CD4-positive, alpha-beta memory T cell (primary cell): Measurements from ENCODE around the gene ALLC. TPM values are rescaled to one million over a fixed set of nuclear protein-coding genes. Genes with fewer than 3 reads are reported as not detected.
A peak's percentile ranks its signal among the peaks of the same experiment; 100 is the strongest.
"Not testable (repeated sequence)": the region's sequence is repeated elsewhere in the genome, so short reads cannot be mapped to it uniquely, and the experiment has no call there.

Source experiments
- CTCF ChIA-PET: fragments of 350-600 bp; sonication (Branson Sonifier 250); formaldehyde crosslinking; loops from one replicate; lab custom pipeline; 2021; ENCODE audit warnings: inconsistent platforms; ENCODE audit not compliant: partially characterized antibody; lab: Charles Lee
- POLR2A ChIA-PET: fragments of 350-600 bp; sonication (Branson Sonifier 250); formaldehyde crosslinking; loops from one replicate; lab custom pipeline; 2021; ENCODE audit not compliant: partially characterized antibody; lab: Charles Lee
- DNase-seq, 5 donors: peaks; one replicate each; pipeline versions ENCODE4 v3.0.0 to v3.0.0-alpha.2; 2020 to 2022; ENCODE audit warnings: mixed read lengths in 1 of 5
- H3K27ac ChIP-seq: one replicate; pipeline ENCODE4 v1.7.0; 2013; ENCODE audit warnings: low read depth, low read length
- H3K27me3 ChIP-seq: 2 replicates; pipeline ENCODE4 v1.7.0; 2013; ENCODE audit warnings: mild to moderate bottlenecking, low read length, moderate library complexity; ENCODE audit not compliant: insufficient read depth
- H3K36me3 ChIP-seq: 2 replicates; pipeline ENCODE4 v1.7.0; 2013; ENCODE audit warnings: mild to moderate bottlenecking, low read length, moderate library complexity; ENCODE audit not compliant: insufficient read depth
- H3K4me1 ChIP-seq: 2 replicates; pipeline ENCODE4 v1.7.0; 2013; ENCODE audit warnings: mild to moderate bottlenecking, low read length, moderate library complexity; ENCODE audit not compliant: insufficient read depth
- H3K4me3 ChIP-seq, 2 donors: one replicate each; pipeline ENCODE4 v1.7.0; 2013; ENCODE audit warnings: low read length in 2 of 2, mild to moderate bottlenecking in 1 of 2
- H3K9me3 ChIP-seq, 2 donors: one replicate each; pipeline ENCODE4 v1.7.0; 2013; ENCODE audit warnings: low read length in 2 of 2, control low read depth in 1 of 2; ENCODE audit not compliant: control insufficient read depth in 1 of 2
- H3K27ac Mint-ChIP-seq, 7 donors: one replicate each; pipeline ENCODE4 v1.8.0; 2020 to 2021; ENCODE audit warnings: mixed read lengths in 7 of 7, mild to moderate bottlenecking in 6 of 7, inconsistent platforms in 3 of 7, moderate library complexity in 3 of 7
- H3K27me3 Mint-ChIP-seq, 2 donors: one replicate each; pipeline ENCODE4 v1.8.0; 2020 to 2021; ENCODE audit warnings: mixed read lengths in 2 of 2
- H3K36me3 Mint-ChIP-seq, 2 donors: one replicate each; pipeline ENCODE4 v1.8.0; 2020 to 2021; ENCODE audit warnings: mixed read lengths in 2 of 2, inconsistent platforms in 1 of 2, mild to moderate bottlenecking in 1 of 2
- H3K4me1 Mint-ChIP-seq, 4 donors: one replicate each; pipeline ENCODE4 v1.8.0; 2020 to 2021; ENCODE audit warnings: mixed read lengths in 4 of 4, mild to moderate bottlenecking in 1 of 4
- H3K4me3 Mint-ChIP-seq, 8 donors: one replicate each; pipeline ENCODE4 v1.8.0; 2020 to 2021; ENCODE audit warnings: mixed read lengths in 8 of 8, mild to moderate bottlenecking in 7 of 8, moderate library complexity in 6 of 8, inconsistent platforms in 3 of 8
- H3K9me3 Mint-ChIP-seq, 8 donors: one replicate each; pipeline ENCODE4 v1.8.0; 2020 to 2021; ENCODE audit warnings: mixed read lengths in 8 of 8, mild to moderate bottlenecking in 5 of 8, inconsistent platforms in 3 of 8, moderate library complexity in 1 of 8
- intact Hi-C: fragments of 100-400 bp; cut with micrococcal nuclease; formaldehyde crosslinking; loops from one replicate; pipeline ENCODE4 v1.15.1; 2023
- polyA plus RNA-seq, 2 donors: library from polyadenylated mRNA; unstranded; fragments of 300-500 nt; fragmentation: Illumina TruSeq; gene quantifications; one replicate each; pipeline ENCODE4 v1.2.3, GENCODE V29; 2021
- total RNA-seq, 2 experiments: library from RNA; stranded (reverse); gene quantifications; one replicate each; pipeline ENCODE4 v1.2.3, GENCODE V29; 2021

ALLC gene
- total and polyA plus RNA-seq, 4 experiments from 2014 or later: not detected

GRCh38 chr2:3656762-3657721 is 958 bp upstream of the ALLC start:
- intact Hi-C loops: no loop called here
- no peaks in the 10 kb centered on the region for H3K27me3 Mint-ChIP-seq

DNA sequence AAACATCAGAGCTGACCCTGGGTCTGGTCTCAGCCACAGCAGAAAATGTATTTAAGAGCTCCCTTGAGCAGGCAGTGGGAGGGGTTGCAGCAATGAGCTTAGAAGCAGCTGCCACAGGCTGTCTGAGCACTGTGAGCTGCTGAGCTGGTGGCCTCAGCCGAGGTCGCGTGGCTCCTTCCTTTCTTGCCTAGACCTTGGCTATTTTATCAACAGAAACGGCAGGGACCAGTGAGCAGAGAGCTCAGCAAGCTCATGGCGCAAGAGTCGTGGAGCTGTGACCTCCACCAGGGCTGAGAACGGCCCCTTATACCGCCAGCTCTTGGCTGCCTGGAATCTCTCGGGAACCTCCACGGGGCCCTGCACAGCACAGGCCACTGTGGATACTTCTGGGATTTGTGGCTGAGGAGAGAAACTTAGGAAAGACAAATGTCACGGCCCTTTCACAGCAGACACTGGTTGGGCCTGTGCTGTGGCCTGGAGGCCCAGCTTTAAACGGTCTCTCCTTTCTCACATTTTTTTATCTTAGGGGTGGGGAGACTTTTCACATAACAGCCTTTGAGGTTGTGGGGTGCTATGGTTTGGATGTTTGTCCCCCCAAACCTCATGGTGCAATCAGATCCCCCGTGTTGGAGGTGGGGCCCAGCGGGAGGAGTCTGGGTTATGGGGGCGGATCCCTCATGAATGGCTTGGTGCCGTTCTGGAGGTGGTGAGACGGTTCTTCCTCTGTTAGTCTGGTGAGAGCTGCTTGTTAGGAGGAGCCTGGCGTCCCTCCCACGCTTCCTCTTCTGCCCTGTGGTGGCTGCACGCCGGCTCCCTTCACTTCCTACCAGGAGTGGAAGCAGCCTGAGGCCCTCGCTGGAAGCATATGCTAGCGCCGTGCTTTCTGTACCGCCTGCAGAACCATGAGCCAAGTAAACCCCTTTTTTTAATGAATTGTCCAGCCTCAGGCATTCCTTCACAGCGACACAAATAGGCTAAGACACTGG is 1.7 kb downstream of the ALLC start:
- H3K4me3 Mint-ChIP-seq: no peak overlapping the region
- H3K27ac Mint-ChIP-seq: peak overlapping the region in 3 of 7 donors; percentile 38 to 53 (median 42)
- H3K4me3 ChIP-seq: no peak overlapping the region
- no peaks in the 10 kb centered on the region for H3K27me3 Mint-ChIP-seq
- peaks cover 3 to 20% (median 14%) of the 10 kb centered on the region in 4 donors for H3K4me1 Mint-ChIP-seq
- peaks cover 6% of the 10 kb centered on the region for H3K4me1 ChIP-seq
- POLR2A ChIA-PET: no interaction called here
- intact Hi-C loops: no loop called here
- no peak for DNase-seq
- CTCF ChIA-PET: interaction anchor here (0.9 kb wide), 1 partner anchor 236 kb away, joined by 3 read pairs; no protein-coding TSS in a partner anchor
- H3K9me3 ChIP-seq: no peaks in the 10 kb centered on the region
- H3K27ac ChIP-seq: no peak overlapping the region
- no peaks in the 10 kb centered on the region for H3K36me3 Mint-ChIP-seq
- H3K36me3 ChIP-seq: no peaks in the 10 kb centered on the region
- H3K27me3 ChIP-seq: no peaks in the 10 kb centered on the region
- H3K9me3 Mint-ChIP-seq: peaks cover 0 to 2% (median 0%) of the 10 kb centered on the region in 8 donors

More at GRCh38 chr2:3656762-3657721, 958 bp upstream of the ALLC start:
- no peak for DNase-seq
- Histone ChIP-seq H3K27me3 (no peaks in the 10 kb centered on the region), H3K36me3 (no peaks in the 10 kb centered on the region), H3K4me3 (no peak overlapping the region), H3K4me1 (peaks cover 11% of the 10 kb centered on the region), H3K27ac (no peak overlapping the region), H3K9me3 (no peaks in the 10 kb centered on the region)
- ChIA-PET POLR2A (no interaction called here), CTCF (interaction anchor here (7.8 kb wide), 1 partner anchor 234 kb away, joined by 109 read pairs; no protein-coding TSS in a partner anchor)
- Mint-ChIP-seq H3K4me1 (peaks cover 4 to 21% (median 17%) of the 10 kb centered on the region in 4 donors), H3K4me3 (peak overlapping the region in 1 of 8 donors; percentile 24), H3K27ac (no peak overlapping the region), H3K9me3 (peaks cover 0 to 2% (median 0%) of the 10 kb centered on the region in 8 donors), H3K36me3 (no peaks in the 10 kb centered on the region)

- H3K27me3 Mint-ChIP-seq, H3K36me3 ChIP-seq, H3K9me3 Mint-ChIP-seq, DNase-seq, H3K36me3 Mint-ChIP-seq, H3K4me3 ChIP-seq, H3K27me3 ChIP-seq, POLR2A ChIA-PET, H3K4me1 ChIP-seq, H3K27ac ChIP-seq, H3K9me3 ChIP-seq, CTCF ChIA-PET, intact Hi-C loops: not testable (repeated sequence)
- Mint-ChIP-seq H3K4me3 (peak overlapping the region in 2 of 8 donors; percentile 11 to 26), H3K27ac (peak overlapping the region in 5 of 7 donors; percentile 16 to 56 (median 38)), H3K4me1 (peaks cover 3 to 20% (median 14%) of the 10 kb centered on the region in 4 donors)
Measured at GRCh38 chr2:3660640-3661039, 2.6 kb downstream of the ALLC start.

- Histone ChIP-seq H3K4me3 (no peak overlapping the region), H3K27ac (no peak overlapping the region), H3K27me3 (no peaks in the 10 kb centered on the region), H3K36me3 (no peaks in the 10 kb centered on the region), H3K9me3 (no peaks in the 10 kb centered on the region), H3K4me1 (peaks cover 6% of the 10 kb centered on the region)
- CTCF ChIA-PET: interaction anchor here (2.9 kb wide), 1 partner anchor 10 kb away, joined by 10 read pairs; no protein-coding TSS in a partner anchor
- Mint-ChIP-seq H3K9me3 (peaks cover 0 to 2% (median 0%) of the 10 kb centered on the region in 8 donors), H3K27ac (peak overlapping the region in 3 of 7 donors; percentile 41 to 63 (median 59)), H3K4me1 (peaks cover 3 to 20% (median 14%) of the 10 kb centered on the region in 4 donors), H3K27me3 (no peaks in the 10 kb centered on the region), H3K36me3 (no peaks in the 10 kb centered on the region), H3K4me3 (no peak overlapping the region)
- intact Hi-C loops: no loop called here
- no peak for DNase-seq
- POLR2A ChIA-PET: no interaction called here
Measured at GRCh38 chr2:3661149-3661660, 3.2 kb downstream of the ALLC start.

DNA sequence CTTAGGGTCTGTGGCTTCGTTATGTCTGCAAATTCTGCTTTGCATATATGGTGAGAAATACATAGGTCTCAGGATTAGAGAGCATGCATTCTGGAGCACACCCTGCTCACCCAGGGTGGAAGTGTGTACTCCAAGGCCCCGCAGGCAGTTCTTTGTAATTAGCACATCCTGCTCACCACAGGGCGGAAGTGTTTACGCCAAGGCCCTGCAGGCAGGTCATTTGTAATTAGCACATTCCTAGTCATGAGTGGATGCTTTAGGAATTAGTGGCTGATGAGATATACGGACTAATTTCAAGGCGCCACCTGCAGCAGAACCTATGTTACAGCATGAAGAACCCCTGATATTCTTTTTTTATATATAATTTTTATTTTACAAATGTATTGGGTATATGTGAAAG is 4.2 kb downstream of the ALLC start:
- POLR2A ChIA-PET: no interaction called here
- Mint-ChIP-seq H3K4me1 (peaks cover 3 to 20% (median 14%) of the 10 kb centered on the region in 4 donors), H3K36me3 (no peaks in the 10 kb centered on the region), H3K4me3 (peak overlapping the region in 1 of 8 donors; percentile 1), H3K27ac (peak overlapping the region in 2 of 7 donors; percentile 44 to 59), H3K9me3 (peaks cover 0 to 2% (median 0%) of the 10 kb centered on the region in 8 donors), H3K27me3 (no peaks in the 10 kb centered on the region)
- Histone ChIP-seq H3K27me3 (no peaks in the 10 kb centered on the region), H3K4me3 (no peak overlapping the region), H3K4me1 (peaks cover 6% of the 10 kb centered on the region), H3K36me3 (no peaks in the 10 kb centered on the region), H3K27ac (no peak overlapping the region), H3K9me3 (no peaks in the 10 kb centered on the region)
- intact Hi-C loops: no loop called here
- CTCF ChIA-PET: interaction anchor here (2.9 kb wide), 1 partner anchor 11 kb away, joined by 10 read pairs; no protein-coding TSS in a partner anchor
- no peak for DNase-seq

- no peaks in the 10 kb centered on the region for H3K36me3 ChIP-seq
- no peak overlapping the region for H3K4me3 Mint-ChIP-seq
- H3K9me3 ChIP-seq: no peaks in the 10 kb centered on the region
- intact Hi-C loops: no loop called here
- no peak overlapping the region for H3K27ac Mint-ChIP-seq
- peaks cover 0 to 2% (median 0%) of the 10 kb centered on the region in 8 donors for H3K9me3 Mint-ChIP-seq
- H3K27me3 Mint-ChIP-seq: peaks cover 0 to 2% of the 10 kb centered on the region in 2 donors
- H3K4me1 ChIP-seq: peaks cover 6% of the 10 kb centered on the region
- H3K4me3 ChIP-seq: no peak overlapping the region
- no peak for DNase-seq
- no peak overlapping the region for H3K27ac ChIP-seq
- POLR2A ChIA-PET: no interaction called here
- H3K4me1 Mint-ChIP-seq: peaks cover 3 to 20% (median 14%) of the 10 kb centered on the region in 4 donors
- no peaks in the 10 kb centered on the region for H3K27me3 ChIP-seq
- CTCF ChIA-PET: interaction anchor here (0.7 to 0.8 kb wide), 2 partner anchors 11 to 240 kb away, joined by 3 read pairs; no protein-coding TSS in a partner anchor
- no peaks in the 10 kb centered on the region for H3K36me3 Mint-ChIP-seq
Measured at GRCh38 chr2:3664118-3664517, 6.1 kb downstream of the ALLC start.
